Fibroblast of mammary gland (primary cell): ENCODE measurements around the gene MED19.
A peak's percentile ranks its signal among the peaks of the same experiment; 100 is the strongest.
"Not testable (repeated sequence)": the region's sequence is repeated elsewhere in the genome, so short reads cannot be mapped to it uniquely, and the experiment has no call there.

ENCODE experiments used
- DNase-seq: peaks from one replicate; pipeline ENCODE4 v3.0.0-alpha.2; 2010; ENCODE audit warnings: low read depth
- H3K4me3 ChIP-seq: 2 replicates; pipeline ENCODE4 v1.5.1; 2011; ENCODE audit warnings: low read depth, mild to moderate bottlenecking, low read length, moderate library complexity; ENCODE audit not compliant: control insufficient read depth
- TF ChIP-seq, protein P1 (sequence below): conservative IDR thresholded peaks from 2 replicates; pipeline ENCODE4 v1.5.1; 2011; ENCODE audit warnings: low read depth, low read length, inconsistent platforms; ENCODE audit not compliant: control insufficient read depth, insufficient read depth

MED19 gene

DNA sequence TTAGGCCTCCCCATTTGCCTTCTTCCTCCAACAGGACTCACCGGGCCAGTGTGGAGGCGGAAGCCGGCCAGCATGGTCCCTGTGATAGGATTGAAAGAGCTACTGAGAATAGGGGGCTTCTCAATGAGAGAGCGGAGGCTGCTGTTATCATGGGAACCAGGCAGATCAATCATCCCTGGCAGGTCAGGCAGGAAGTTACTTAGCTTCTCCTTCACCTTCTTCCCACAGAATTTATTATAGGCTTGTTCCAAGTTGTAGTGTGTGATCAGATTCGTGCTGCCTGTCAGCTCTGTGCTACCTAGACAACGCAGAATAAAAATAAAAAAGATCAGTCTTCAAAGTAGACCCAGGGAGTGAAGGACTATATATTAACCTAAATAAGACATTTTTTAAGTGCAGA is 7.1 kb downstream of the MED19 start:
- DNase-seq, result no peak
- H3K4me3 ChIP-seq, result no peak overlapping the region
- TF ChIP-seq, protein P1, sequence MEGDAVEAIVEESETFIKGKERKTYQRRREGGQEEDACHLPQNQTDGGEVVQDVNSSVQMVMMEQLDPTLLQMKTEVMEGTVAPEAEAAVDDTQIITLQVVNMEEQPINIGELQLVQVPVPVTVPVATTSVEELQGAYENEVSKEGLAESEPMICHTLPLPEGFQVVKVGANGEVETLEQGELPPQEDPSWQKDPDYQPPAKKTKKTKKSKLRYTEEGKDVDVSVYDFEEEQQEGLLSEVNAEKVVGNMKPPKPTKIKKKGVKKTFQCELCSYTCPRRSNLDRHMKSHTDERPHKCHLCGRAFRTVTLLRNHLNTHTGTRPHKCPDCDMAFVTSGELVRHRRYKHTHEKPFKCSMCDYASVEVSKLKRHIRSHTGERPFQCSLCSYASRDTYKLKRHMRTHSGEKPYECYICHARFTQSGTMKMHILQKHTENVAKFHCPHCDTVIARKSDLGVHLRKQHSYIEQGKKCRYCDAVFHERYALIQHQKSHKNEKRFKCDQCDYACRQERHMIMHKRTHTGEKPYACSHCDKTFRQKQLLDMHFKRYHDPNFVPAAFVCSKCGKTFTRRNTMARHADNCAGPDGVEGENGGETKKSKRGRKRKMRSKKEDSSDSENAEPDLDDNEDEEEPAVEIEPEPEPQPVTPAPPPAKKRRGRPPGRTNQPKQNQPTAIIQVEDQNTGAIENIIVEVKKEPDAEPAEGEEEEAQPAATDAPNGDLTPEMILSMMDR, result no peak

DNA sequence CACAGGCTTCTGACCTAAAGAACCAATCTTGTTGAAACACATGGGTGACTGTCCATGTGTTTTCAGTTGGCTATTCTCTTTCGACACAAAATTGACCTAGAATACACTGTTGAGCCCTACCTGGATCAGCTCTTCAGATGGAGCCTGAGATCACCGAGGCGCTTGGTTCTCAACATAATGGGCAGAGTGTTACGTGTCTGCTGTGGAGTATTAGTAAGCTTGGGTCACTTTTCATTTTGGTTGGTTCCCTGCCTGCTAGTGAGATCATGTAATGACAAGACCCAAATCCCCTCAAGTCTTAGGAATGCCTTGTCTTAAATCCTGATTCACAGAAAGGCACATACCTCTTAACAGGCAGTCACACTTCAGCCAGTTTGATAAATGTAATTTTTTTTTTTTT is 8.7 kb downstream of the MED19 start:
- TF ChIP-seq, protein P1, result no peak
- H3K4me3 ChIP-seq, result no peak overlapping the region
- DNase-seq, result peak; percentile 50

DNA sequence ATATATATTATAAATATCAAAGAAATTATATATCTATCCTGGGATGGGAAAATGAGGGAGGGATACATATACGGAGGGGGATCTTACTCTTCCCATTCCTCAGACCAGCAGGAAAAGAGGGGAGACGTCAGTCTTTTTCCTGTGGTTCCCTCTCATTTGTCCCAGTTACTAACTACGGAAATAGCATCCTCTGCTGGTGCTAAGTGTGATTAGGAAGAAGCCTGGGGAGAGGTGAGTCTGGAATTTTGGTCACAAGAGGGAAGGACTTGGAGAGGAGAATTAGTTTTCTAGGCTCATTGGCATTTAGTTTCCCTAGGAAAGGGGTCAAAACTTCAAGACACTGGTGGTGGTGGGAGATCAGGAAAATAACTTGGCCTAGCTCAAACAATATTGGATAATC is 11.6 kb downstream of the MED19 start:
- DNase-seq, result no peak
- TF ChIP-seq, protein P1, result no peak
- H3K4me3 ChIP-seq, result no peak overlapping the region

DNA sequence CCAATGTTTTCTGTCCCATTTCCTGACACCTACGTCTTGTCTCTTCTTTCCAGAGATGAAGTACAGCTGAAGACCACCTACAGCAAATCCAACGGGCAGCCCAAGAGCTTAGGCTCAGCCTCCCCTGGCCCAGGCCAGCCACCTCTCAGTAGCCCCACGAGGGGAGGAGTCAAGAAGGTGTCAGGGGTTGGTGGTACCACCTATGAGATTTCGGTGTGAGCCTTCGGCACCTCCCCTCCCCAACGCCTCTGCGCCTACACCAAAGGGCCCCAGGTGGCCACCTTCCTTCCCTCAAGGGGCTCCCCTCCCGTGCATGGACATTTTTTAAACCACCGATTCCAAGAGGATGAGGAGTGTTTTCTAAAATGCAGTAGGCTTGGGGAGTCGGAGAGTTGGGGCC is 12.2 kb downstream of the MED19 start:
- TF ChIP-seq, protein P1, result no peak
- H3K4me3 ChIP-seq, result no peak overlapping the region
- DNase-seq, result no peak

DNA sequence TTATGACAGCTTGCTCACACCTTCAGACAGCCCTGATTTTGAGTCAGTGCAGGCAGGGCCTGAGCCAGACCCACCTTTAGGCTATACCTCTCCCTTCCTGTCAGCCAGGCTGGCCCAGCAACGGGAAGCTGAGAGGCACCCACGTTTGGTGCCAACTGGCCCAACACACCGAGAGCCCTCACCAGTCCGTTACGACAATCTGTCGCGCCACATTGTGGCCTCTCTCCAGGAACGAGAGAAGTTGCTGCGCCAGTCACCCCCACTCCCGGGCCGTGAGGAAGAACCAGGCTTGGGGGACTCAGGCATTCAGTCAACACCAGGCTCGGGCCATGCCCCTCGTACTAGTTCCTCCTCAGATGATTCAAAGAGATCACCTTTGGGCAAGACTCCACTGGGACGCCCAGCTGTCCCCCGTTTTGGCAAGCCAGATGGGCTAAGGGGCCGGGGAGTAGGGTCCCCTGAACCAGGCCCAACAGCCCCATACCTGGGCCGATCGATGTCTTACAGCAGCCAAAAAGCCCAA is 13.1 kb downstream of the MED19 start:
- DNase-seq, result no peak
- no peak overlapping the region for H3K4me3 ChIP-seq
- TF ChIP-seq, protein P1, result no peak

DNA sequence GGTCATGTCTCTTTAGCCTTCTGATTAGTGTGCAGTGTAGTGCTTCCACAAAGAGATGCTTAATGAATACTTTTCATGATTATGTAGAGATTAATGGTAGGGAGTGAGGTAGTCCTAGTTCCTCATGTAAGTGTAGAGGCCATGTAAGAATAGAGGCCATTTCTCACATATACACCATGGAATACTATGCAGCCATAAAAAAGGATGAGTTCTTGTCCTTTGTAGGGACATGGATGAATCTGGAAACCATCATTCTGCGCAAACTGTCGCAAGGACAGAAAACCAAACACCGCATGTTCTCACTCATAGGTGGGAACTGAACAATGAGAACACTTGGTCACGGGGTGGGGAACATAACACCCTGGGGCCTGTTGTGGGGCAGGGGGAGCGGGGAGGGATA is 21.5 kb downstream of the MED19 start:
- not testable (repeated sequence) for H3K4me3 ChIP-seq, DNase-seq

DNA sequence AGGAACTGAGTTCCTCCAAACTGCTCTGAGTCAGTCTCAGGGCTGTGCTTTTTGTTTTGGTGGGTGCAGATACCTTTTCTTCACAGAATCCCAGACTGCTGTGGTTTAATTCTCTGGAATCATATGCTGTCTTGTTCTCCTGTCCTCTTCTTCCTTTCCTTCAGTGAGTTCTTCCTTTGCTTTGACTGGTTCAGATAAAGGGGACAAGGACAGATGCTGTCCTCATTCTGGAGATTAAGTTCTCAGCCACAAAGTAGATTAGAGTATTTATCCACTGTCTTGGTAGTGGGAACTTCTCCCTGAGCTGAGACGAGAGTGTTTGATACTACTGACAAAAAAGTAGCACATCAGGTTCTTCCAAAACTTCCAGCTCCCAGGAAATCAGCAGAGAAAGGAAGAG is 30.8 kb downstream of the MED19 start:
- no peak overlapping the region for H3K4me3 ChIP-seq
- DNase-seq, result no peak
- TF ChIP-seq, protein P1, result no peak

DNA sequence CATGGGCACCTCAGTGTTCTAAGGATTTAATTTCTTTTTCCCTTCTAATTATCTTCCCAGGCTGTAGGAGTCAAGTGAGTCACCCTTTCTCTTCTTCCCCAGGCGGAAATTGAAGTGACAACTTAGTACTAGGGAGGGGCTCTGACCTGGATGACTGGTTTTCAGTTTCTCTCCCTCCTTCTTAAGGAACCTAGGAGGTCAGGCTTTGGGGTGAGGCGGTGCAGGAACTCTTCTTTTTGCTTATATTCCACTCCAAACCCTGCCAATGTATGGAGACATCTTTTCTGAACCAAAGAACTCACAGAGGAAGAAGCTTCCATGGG is 31.5 kb downstream of the MED19 start:
- peak; percentile 35 for DNase-seq
- TF ChIP-seq, protein P1, result no peak
- no peak overlapping the region for H3K4me3 ChIP-seq
